ENCODE data around the gene ARHGEF12.

GRCh38 chr11:120524536-120525085 is 188.4 kb downstream of the ARHGEF12 start:
- no peak for TF ChIP-seq TAF1 (IDR thresholded peaks at IDR 0.05; ENCODE audit: low read depth)
- TF ChIP-seq REST (IDR thresholded peaks at IDR 0.05; ENCODE audit: low read depth) = no peak
- TF ChIP-seq, protein P1, sequence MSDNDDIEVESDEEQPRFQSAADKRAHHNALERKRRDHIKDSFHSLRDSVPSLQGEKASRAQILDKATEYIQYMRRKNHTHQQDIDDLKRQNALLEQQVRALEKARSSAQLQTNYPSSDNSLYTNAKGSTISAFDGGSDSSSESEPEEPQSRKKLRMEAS (IDR thresholded peaks at IDR 0.05) = no peak
- TF ChIP-seq EGR1 (IDR thresholded peaks at IDR 0.05) = no peak
- no peak for TF ChIP-seq EP300 (IDR thresholded peaks at IDR 0.05; ENCODE audit: borderline replicate concordance)
- no peak for TF ChIP-seq ZBTB7A (IDR thresholded peaks at IDR 0.05; ENCODE audit: low read depth)
- TF ChIP-seq CEBPB (IDR thresholded peaks at IDR 0.05) = no peak

All from Ishikawa (cell line).